Neutrophil (primary cell): ENCODE results near the gene IP6K1.
"Not testable (repeated sequence)": the region's sequence is repeated elsewhere in the genome, so short reads cannot be mapped to it uniquely, and the experiment has no call there.

Experiments
- H3K27ac ChIP-seq: fragments of 200-600 bp; sonication (generic); 2 replicates; pipeline ENCODE4 v1.5.1; 2016; ENCODE audit warnings: mild to moderate bottlenecking, moderate library complexity
- H3K27me3 ChIP-seq: fragments of 200-600 bp; sonication (generic); 2 replicates; pipeline ENCODE4 v1.6.0; 2016; ENCODE audit warnings: mild to moderate bottlenecking
- H3K36me3 ChIP-seq: fragments of 200-600 bp; sonication (generic); 2 replicates; pipeline ENCODE4 v1.5.1; 2017
- H3K4me1 ChIP-seq, 2 experiments: fragments of 200-600 bp in 1 of 2; sonication (generic) in 1 of 2; 1 replicate in 1 of 2; 2 replicates in 1 of 2; pipeline versions ENCODE4 v1.5.1 to v1.6.1; 2013 to 2016; ENCODE audit warnings: low read depth in 1 of 2, low read length in 1 of 2, mild to moderate bottlenecking in 1 of 2, moderate library complexity in 1 of 2; ENCODE audit not compliant: control insufficient read depth in 1 of 2, insufficient read depth in 1 of 2
- H3K4me3 ChIP-seq, 2 experiments: fragments of 200-600 bp in 1 of 2; sonication (generic) in 1 of 2; 1 replicate in 1 of 2; 2 replicates in 1 of 2; pipeline ENCODE4 v1.5.1; 2013 to 2016; ENCODE audit warnings: low read depth in 1 of 2, low read length in 1 of 2, mild to moderate bottlenecking in 1 of 2, moderate library complexity in 1 of 2
- H3K9me3 ChIP-seq: fragments of 200-600 bp; sonication (generic); 2 replicates; pipeline ENCODE4 v1.5.1; 2016
- TF ChIP-seq, protein P1 (sequence below): fragments of 200-600 bp; sonication (generic); IDR thresholded peaks from 2 replicates; pipeline ENCODE4 v1.5.1; 2016; ENCODE audit warnings: antibody characterized with exemption

IP6K1 gene

DNA sequence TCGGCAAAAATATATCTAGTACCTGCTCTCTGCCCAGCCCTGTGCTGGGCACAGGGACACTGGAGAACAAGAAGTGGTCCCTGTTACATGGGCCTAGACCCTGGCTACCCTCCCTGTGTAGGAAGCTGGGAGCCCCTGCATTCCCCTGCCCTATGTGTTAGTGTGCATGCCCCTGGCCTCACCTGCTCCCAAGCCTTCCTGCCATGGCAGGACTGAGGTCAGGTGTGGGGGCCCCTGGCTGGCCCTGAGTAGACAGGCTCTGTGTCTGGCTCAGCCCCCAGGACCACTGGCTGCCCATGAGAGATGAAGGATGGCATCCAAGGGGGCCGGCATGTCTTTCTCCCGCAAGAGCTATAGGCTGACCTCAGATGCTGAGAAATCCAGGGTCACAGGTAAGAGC is 95.5 kb downstream of the IP6K1 start:
- H3K4me3 ChIP-seq, H3K36me3 ChIP-seq: not testable (repeated sequence)

DNA sequence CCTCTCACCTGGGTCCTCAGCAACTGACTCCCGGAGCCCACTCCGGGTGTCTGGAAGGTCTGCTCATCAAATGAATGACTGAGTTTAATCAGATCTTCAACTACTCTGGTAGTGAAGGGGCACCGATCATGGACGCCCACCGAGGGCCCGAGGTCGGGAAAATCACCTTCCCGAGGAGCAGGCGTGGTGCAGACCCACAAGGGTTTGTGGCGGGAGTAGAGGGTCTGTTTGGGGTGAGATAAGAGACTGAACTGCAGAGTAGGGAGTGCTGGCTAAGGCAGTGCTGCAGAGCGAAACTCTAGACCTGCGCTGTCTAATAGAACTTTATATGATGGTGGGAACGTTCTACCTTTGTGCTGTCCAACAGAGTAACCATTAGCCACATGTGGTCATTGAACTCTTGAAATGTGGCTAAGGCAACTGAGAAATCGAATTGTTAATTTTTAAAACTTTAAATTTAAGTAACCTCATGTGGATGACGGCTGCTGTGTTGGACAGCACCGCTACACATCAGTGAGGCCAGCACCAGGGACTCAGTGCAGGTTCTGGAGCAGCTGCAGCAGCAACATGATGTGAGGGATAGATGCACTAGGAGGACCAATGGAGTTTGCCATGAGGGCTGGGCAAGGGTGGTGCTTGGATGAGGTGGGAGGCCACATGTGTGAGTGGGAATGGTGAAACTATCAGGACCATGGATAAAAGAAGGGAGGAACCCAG is 96.3 kb downstream of the IP6K1 start:
- H3K36me3 ChIP-seq = not testable (repeated sequence)
- peak overlapping the region; percentile 95 to 99 for H3K4me3 ChIP-seq

More for the DNA sequence above, 95.5 kb downstream of the IP6K1 start:
- not testable (repeated sequence) for H3K27ac ChIP-seq, H3K9me3 ChIP-seq
- peaks cover 25% of the 10 kb centered on the region for H3K27me3 ChIP-seq
- peaks cover 24 to 28% of the 10 kb centered on the region in 2 experiments for H3K4me1 ChIP-seq

DNA sequence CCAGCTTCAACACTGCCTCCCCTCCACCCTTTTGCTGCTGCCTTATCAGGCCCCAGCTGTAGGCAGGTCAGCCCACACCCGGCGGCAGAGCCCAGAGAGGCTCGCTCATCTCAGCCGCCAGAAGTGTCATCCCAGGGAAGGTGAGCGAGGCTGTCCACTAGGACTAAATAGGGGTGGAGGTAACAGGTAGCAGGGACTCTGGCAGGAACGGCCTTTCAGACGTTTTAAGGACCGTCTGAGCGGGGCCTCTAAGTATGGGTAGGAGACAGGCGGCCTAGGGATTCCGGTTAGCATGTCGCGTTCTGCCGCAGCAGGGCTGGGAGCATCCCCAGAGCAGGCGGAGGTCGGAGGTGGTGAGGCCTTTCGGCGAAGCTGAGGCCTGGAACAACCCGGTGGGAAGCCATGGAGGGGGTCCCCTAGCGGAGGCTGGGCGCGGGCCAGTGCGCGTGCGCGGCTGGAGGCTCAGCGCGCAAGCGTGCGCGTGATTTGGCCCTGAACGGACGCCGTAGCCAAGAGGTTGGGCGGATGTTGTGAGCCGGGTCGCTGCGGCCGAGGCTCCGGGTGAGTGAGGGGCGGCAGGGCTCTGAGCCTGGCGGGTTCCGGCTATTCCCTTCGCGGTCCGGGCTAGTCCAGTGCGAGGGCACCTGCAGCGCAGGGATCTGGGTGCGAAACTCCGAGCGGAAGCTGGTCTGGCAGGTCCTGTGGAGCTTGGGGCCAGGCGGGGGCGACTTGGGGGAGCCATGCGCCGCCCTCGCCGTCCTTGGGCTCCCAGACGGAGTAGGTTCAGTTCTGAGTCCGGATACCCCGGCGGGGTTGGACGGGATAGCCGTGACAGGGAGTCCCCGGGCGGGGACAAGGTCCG is 97.1 kb downstream of the IP6K1 start, which contains the start of the genes MST1 and RNF123:
Gene MST1, minus strand, starts transcription at position 429 of the 862 bp plus-strand sequence. CDS start 783 bp downstream, outside the sequence.
Gene RNF123, plus strand, starts transcription at position 512 of the 862 bp plus-strand sequence. CDS start 1,609 bp downstream, outside the sequence.
- TF ChIP-seq, protein P1, sequence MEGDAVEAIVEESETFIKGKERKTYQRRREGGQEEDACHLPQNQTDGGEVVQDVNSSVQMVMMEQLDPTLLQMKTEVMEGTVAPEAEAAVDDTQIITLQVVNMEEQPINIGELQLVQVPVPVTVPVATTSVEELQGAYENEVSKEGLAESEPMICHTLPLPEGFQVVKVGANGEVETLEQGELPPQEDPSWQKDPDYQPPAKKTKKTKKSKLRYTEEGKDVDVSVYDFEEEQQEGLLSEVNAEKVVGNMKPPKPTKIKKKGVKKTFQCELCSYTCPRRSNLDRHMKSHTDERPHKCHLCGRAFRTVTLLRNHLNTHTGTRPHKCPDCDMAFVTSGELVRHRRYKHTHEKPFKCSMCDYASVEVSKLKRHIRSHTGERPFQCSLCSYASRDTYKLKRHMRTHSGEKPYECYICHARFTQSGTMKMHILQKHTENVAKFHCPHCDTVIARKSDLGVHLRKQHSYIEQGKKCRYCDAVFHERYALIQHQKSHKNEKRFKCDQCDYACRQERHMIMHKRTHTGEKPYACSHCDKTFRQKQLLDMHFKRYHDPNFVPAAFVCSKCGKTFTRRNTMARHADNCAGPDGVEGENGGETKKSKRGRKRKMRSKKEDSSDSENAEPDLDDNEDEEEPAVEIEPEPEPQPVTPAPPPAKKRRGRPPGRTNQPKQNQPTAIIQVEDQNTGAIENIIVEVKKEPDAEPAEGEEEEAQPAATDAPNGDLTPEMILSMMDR = peak; percentile 52
- H3K9me3 ChIP-seq = no peaks in the 10 kb centered on the region
- peaks cover 24 to 28% of the 10 kb centered on the region in 2 experiments for H3K4me1 ChIP-seq
- peak within 1 kb of the TSS; percentile 67 for H3K27ac ChIP-seq
- H3K4me3 ChIP-seq = peak within 1 kb of the TSS; percentile 95 to 99
- peaks cover 14% of the 10 kb centered on the region for H3K36me3 ChIP-seq
- H3K27me3 ChIP-seq = peaks cover 38% of the 10 kb centered on the region

More for the DNA sequence above, 96.3 kb downstream of the IP6K1 start:
- Histone ChIP-seq H3K27ac (peak overlapping the region; percentile 67), H3K4me1 (peaks cover 24 to 28% of the 10 kb centered on the region in 2 experiments), H3K27me3 (peaks cover 33% of the 10 kb centered on the region)
- not testable (repeated sequence) for H3K9me3 ChIP-seq

DNA sequence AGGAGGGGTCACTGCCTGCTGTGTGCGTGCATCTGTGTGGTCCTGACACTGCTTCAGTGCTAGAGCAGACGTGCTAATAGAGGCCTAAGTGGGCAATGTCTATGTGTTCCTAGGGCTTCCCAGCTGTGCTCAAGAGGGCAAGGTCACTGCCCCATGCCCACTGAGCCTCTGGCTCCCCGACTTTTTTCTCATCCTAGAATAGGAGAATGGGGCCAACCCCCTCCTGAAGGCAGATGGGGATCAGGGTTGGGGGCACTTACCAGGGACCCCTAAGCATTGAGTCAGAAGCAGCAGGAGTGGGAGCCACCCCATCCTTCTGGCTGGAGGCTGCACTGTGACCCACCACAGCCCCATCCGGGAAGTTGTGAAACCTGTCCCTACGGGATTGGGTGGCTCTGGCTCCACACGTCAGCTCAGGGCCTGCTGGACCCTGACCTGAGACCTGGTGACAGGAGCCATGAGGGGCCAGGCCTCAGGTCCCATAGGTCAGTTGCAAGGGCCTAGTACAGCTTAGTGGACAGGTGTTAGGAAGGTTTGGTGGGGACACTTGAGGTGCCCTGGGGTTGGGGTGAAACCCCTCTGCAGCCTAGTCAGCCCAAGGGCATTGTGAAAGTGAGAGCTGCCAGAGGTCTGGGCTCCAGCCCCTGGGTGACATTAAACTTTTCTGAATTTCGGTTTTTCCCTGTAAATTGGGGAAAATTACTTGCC is 97.8 kb downstream of the IP6K1 start:
- Histone ChIP-seq H3K4me3 (peak overlapping the region; percentile 95 to 99), H3K27ac (peak overlapping the region; percentile 67), H3K36me3 (peaks cover 20% of the 10 kb centered on the region), H3K27me3 (peaks cover 38% of the 10 kb centered on the region), H3K4me1 (peaks cover 24 to 28% of the 10 kb centered on the region in 2 experiments)
- H3K9me3 ChIP-seq = not testable (repeated sequence)

DNA sequence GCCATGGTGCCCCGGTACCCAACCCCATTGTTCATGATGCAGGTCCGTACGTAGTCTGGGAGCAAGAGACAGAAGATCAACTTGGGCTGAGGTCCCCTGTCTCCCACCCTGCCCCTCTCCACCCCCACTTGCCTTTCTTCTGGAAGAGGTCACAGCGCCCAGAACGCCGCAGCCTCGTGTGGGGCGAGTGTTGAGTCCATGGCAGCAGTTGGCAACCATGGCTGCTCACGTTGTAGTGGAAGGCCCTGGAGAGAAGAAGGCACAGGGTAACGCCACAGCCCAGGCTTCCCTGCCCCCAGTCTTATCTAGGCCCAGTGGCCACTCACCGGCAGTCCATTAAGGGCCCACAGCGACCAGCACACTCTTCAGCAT is 98.9 kb downstream of the IP6K1 start:
- H3K36me3 ChIP-seq = peaks cover 31% of the 10 kb centered on the region
- not testable (repeated sequence) for H3K9me3 ChIP-seq, H3K27ac ChIP-seq, H3K4me3 ChIP-seq
- H3K27me3 ChIP-seq = peaks cover 38% of the 10 kb centered on the region
- peaks cover 24 to 28% of the 10 kb centered on the region in 2 experiments for H3K4me1 ChIP-seq

DNA sequence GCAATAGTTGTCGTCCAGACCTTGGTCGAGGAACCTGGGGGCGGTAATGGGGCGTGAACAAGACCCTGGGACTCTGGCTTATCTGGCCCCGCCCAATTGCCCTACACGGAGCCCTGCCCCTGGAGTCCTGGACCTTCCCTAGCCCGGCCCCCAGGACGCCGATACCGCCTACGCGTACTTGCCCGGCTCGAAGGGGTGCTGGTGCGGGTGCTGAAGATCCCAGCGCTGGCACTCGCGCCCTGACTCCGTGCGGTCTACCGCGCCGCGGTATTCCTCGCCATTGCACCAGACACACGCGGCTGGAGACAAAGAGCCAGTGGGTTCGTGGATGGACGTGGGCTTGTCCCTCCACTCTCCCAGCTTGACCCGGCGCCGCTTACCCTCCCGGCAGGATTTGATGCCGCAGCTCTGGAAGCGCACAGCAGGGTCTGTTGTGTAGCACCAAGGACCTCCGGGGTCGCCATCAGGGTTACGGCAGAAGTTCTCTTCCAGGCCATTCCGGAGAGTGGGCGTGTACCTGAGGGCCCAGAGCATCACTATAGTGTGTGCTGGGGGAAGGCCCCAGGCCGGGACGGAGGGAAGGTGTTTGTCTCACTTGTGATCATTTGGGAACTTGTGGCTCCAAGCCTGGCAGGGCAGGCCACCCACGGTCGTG is 99.4 kb downstream of the IP6K1 start:
- H3K9me3 ChIP-seq, H3K4me3 ChIP-seq, H3K27ac ChIP-seq: not testable (repeated sequence)
- Histone ChIP-seq H3K36me3 (peaks cover 35% of the 10 kb centered on the region), H3K27me3 (peaks cover 38% of the 10 kb centered on the region), H3K4me1 (peaks cover 24 to 28% of the 10 kb centered on the region in 2 experiments)

DNA sequence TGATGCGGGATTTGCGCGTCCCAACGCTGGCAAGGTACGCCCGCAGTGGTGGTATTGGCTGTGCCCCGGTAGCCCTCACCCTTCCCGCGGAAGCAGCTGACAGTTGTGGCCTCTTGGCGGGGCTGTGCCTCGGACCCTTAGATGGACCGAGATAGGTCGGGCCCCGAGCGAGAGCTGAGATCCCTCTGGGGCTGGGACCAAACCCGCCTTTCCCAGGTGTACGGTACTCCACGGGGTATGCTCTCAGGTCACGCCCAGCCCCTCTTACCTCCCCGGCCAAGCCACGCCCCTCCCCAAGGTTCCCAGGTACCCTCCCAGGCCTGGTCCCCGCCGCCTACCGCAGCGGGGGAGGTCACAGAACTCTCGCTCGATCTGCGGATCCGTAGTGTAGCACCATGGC is 100.0 kb downstream of the IP6K1 start:
- H3K4me1 ChIP-seq = peaks cover 24 to 28% of the 10 kb centered on the region in 2 experiments
- peaks cover 38% of the 10 kb centered on the region for H3K27me3 ChIP-seq
- not testable (repeated sequence) for H3K9me3 ChIP-seq, H3K27ac ChIP-seq, H3K4me3 ChIP-seq
- peaks cover 38% of the 10 kb centered on the region for H3K36me3 ChIP-seq

DNA sequence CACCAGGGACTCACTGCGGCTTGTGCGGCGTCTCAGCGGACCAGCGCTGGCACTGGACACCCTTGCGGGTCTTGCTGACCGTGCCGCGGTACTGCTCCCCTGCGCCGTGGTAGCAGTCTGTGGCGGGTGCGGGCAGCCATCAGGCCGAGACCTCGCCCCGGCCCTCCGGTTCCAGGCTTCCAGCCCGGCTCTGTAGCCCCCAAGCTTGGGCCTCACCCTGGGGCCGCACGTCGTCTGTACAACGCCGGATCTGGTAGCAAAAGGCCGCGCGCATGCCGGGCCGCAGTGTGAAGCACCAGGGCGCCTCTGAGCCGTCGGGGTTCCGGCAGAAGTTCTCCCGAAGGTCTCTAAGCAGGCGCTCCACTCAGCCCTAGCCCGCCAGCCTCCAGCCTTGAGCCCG is 100.5 kb downstream of the IP6K1 start:
- Histone ChIP-seq H3K4me1 (peaks cover 19 to 26% of the 10 kb centered on the region in 2 experiments), H3K36me3 (peaks cover 43% of the 10 kb centered on the region)
- H3K4me3 ChIP-seq = not testable (repeated sequence)

DNA sequence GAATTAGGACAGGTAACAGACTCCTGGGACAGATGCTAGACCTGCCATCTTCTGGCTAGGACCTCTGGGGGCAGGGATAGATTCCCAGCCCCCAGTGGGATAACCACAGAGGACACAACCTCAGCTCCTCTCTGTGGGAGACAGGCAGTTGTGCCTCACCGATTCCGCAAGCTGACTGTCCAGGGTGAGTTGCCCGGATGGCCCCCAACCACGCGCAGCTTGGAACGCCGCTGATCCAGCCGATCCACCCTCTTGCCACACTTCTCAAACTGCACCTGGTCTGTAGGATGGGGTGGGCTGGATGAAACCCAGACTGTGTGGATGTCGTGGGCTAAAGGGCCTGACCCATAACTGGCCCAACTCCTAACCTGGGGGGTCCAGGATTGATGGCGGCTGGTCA is 101.2 kb downstream of the IP6K1 start:
- H3K9me3 ChIP-seq, H3K4me3 ChIP-seq, H3K27ac ChIP-seq: not testable (repeated sequence)
- Histone ChIP-seq H3K27me3 (peaks cover 38% of the 10 kb centered on the region), H3K36me3 (peaks cover 51% of the 10 kb centered on the region), H3K4me1 (peaks cover 12 to 20% of the 10 kb centered on the region in 2 experiments)

More for the DNA sequence above, 100.5 kb downstream of the IP6K1 start:
- not testable (repeated sequence) for H3K9me3 ChIP-seq, H3K27ac ChIP-seq
- H3K27me3 ChIP-seq = peaks cover 38% of the 10 kb centered on the region

DNA sequence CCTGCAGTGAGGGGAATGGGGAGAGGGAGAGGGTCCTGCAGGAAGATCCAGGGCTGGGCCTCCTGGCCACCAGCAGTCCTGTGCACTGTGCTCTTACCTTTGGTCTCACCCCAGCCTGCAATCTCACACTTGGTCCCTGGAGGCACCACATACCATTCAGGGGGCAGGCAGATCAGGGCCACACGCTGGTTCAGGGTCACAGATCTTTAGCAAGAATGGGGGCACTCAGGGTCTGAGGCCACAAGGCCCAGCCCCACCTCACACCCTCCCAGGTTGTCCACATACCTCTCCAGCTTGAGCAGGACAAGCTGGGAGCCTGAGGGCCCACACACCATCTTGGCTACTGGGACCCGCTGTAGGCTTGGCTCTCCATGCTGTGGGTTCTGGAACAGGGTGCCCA is 101.9 kb downstream of the IP6K1 start:
- H3K27ac ChIP-seq, H3K9me3 ChIP-seq, H3K4me3 ChIP-seq: not testable (repeated sequence)
- Histone ChIP-seq H3K36me3 (peaks cover 57% of the 10 kb centered on the region), H3K27me3 (peaks cover 38% of the 10 kb centered on the region), H3K4me1 (peaks cover 7 to 16% of the 10 kb centered on the region in 2 experiments)
